Prostate gland (tissue), 2 donors: ENCODE results near the gene MAML1.
A peak's percentile ranks its signal among the peaks of the same experiment; 100 is the strongest.

Experiments
- CTCF ChIP-seq, 4 experiments: fragments of 200-600 bp in 2 of 4; fragments of 450-650 bp in 2 of 4; sonication (generic) in 2 of 4; IDR thresholded peaks; 1 replicate in 3 of 4; 2 replicates in 1 of 4; pipeline ENCODE4 v1.5.1; 2016 to 2019; ENCODE audit warnings: antibody characterized with exemption in 4 of 4, mild to moderate bottlenecking in 2 of 4, moderate library complexity in 2 of 4
- POLR2A ChIP-seq: fragments of 450-650 bp; IDR thresholded peaks from one replicate; pipeline ENCODE4 v1.6.1; 2016; ENCODE audit warnings: antibody characterized with exemption, mild to moderate bottlenecking
- POLR2AphosphoS5 ChIP-seq: sonication (generic); formaldehyde crosslinking; IDR thresholded peaks from one replicate; pipeline ENCODE4 v1.6.1; 2017; ENCODE audit warnings: antibody characterized with exemption

- peak in 1 of 4 experiments; percentile 37 for TF ChIP-seq CTCF (IDR thresholded peaks at IDR 0.05)
- peak; percentile 99 for TF ChIP-seq POLR2AphosphoS5
- TF ChIP-seq POLR2A = peak; percentile 97
Observed at GRCh38 chr5:179821298-179822058, 88.9 kb downstream of the MAML1 start.
